Upper lobe of left lung (tissue), 6 donors: ENCODE data around the gene DNAJC1. TPM values are rescaled to one million over a fixed set of nuclear protein-coding genes. Genes with fewer than 3 reads are reported as not detected.

Experiments used
- ATAC-seq, 2 donors: fragments of 200-7000 bp; cut with Tn5 transposase; one replicate each; pipeline ENCODE4 v1.9.1; 2022; ENCODE audit warnings: mild to moderate bottlenecking in 2 of 2, moderate library complexity in 2 of 2; ENCODE audit not compliant: low FRiP score in 2 of 2
- DNase-seq, 2 donors: peaks; one replicate each; pipeline ENCODE4 v3.0.0-alpha.2; 2019 to 2020
- H3K27ac ChIP-seq, 4 donors: fragments of 200-600 bp; sonication (generic); one replicate each; pipeline ENCODE4 v1.5.1; 2016 to 2019
- H3K27me3 ChIP-seq, 4 donors: fragments of 200-600 bp; sonication (generic); one replicate each; pipeline ENCODE4 v1.5.1; 2017 to 2019
- H3K36me3 ChIP-seq, 4 donors: fragments of 200-600 bp; sonication (generic); one replicate each; pipeline ENCODE4 v1.5.1; 2016 to 2019
- H3K4me1 ChIP-seq, 4 donors: fragments of 200-600 bp; sonication (generic); one replicate each; pipeline ENCODE4 v1.5.1; 2018 to 2019
- H3K4me3 ChIP-seq, 4 donors: fragments of 200-600 bp; sonication (generic); one replicate each; pipeline ENCODE4 v1.5.1; 2017 to 2019; ENCODE audit warnings: mild to moderate bottlenecking in 2 of 4, moderate library complexity in 1 of 4
- H3K9me3 ChIP-seq, 4 donors: fragments of 200-600 bp; sonication (generic); one replicate each; pipeline ENCODE4 v1.5.1; 2018 to 2019
- EP300 ChIP-seq, 4 donors: sonication (generic); formaldehyde crosslinking; IDR thresholded peaks; one replicate each; pipeline ENCODE4 v1.5.1; 2017; ENCODE audit warnings: antibody characterized with exemption in 4 of 4, control low read depth in 2 of 4
- POLR2A ChIP-seq, 4 donors: fragments of 450-650 bp; IDR thresholded peaks; one replicate each; pipeline ENCODE4 v1.5.1; 2016 to 2017; ENCODE audit warnings: antibody characterized with exemption in 4 of 4, mild to moderate bottlenecking in 2 of 4
- POLR2AphosphoS5 ChIP-seq, 2 donors: sonication (generic); formaldehyde crosslinking; IDR thresholded peaks; one replicate each; pipeline ENCODE4 v1.5.1; 2017; ENCODE audit warnings: antibody characterized with exemption in 2 of 2
- WGBS, 2 donors: methylation state at CpG; one replicate each; pipeline ENCODE4 v1.1.5; 2017 to 2018; 5-methylcytosine and 5-hydroxymethylcytosine counted together
- total RNA-seq, 6 donors: library from RNA; depleted of rRNA in 4 of 6; stranded (reverse); fragments of >200 nt in 4 of 6; gene quantifications; one replicate each; pipeline versions ENCODE4 v1.1.0 to v1.2.1, GENCODE V29; 2016 to 2021
- TF ChIP-seq, protein P1 (sequence below), 6 experiments: fragments of 450-650 bp in 4 of 6; fragments of 200-600 bp in 2 of 6; sonication (generic) in 2 of 6; IDR thresholded peaks; one replicate each; pipeline ENCODE4 v1.5.1; 2016 to 2019; ENCODE audit warnings: antibody characterized with exemption in 6 of 6
- donor health status: DM: no; HTN: no; CAD: no; lungs with moderate emphysema.
- donor health status: DM: no; HTN: yes; CAD: no; lungs with severe emphysema.

Gene DNAJC1
- total RNA-seq, 6 donors from 2014 or later = 30.8 to 106 (median 74.1) TPM

DNA sequence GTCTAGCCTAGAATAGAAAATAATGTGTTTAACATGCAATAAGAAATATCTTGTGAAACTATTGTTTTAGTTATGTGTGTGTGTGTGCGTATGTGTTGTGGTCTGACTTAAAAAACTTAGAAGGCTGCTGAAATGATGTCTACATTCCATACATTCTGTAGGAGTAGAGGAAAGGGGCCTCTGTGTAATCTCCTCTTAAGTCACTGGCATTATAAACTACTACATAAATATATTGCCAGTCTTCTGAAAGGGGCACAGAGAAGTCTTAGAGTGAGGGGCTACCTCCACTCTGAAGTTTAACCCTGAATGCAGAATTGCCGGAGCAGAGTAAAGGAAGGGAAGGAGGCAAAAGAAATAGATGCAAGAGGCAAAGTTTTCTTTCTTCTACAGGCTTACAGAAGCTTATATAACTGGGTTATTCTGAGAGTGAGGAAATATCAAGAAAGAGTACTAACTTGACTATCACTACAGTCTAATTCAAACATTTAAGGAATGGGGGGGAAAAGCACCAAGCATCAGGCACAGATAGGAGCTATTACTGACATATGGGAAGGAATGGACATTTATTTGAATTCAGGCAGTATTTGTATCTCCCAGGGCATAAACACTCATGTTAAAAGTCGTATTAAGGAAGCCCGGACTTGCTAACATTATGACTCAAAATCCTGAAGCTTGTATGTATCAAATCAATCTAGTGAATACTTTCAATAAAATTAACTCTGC is 75.7 kb downstream of the DNAJC1 start:
- no peak for TF ChIP-seq EP300 (IDR thresholded peaks at IDR 0.05)
- no peak for TF ChIP-seq POLR2AphosphoS5 (IDR thresholded peaks at IDR 0.05)
- TF ChIP-seq, protein P1, sequence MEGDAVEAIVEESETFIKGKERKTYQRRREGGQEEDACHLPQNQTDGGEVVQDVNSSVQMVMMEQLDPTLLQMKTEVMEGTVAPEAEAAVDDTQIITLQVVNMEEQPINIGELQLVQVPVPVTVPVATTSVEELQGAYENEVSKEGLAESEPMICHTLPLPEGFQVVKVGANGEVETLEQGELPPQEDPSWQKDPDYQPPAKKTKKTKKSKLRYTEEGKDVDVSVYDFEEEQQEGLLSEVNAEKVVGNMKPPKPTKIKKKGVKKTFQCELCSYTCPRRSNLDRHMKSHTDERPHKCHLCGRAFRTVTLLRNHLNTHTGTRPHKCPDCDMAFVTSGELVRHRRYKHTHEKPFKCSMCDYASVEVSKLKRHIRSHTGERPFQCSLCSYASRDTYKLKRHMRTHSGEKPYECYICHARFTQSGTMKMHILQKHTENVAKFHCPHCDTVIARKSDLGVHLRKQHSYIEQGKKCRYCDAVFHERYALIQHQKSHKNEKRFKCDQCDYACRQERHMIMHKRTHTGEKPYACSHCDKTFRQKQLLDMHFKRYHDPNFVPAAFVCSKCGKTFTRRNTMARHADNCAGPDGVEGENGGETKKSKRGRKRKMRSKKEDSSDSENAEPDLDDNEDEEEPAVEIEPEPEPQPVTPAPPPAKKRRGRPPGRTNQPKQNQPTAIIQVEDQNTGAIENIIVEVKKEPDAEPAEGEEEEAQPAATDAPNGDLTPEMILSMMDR (IDR thresholded peaks at IDR 0.05) = no peak
- TF ChIP-seq POLR2A (IDR thresholded peaks at IDR 0.05) = no peak
- H3K27ac ChIP-seq = no peak overlapping the region
- ATAC-seq (no peak), DNase-seq (no peak)
- no peaks in the 10 kb centered on the region for H3K9me3 ChIP-seq
- H3K4me1 ChIP-seq = peaks cover 2 to 18% (median 5%) of the 10 kb centered on the region in 4 donors
- H3K27me3 ChIP-seq = no peaks in the 10 kb centered on the region
- no peaks in the 10 kb centered on the region for H3K36me3 ChIP-seq
- no peak overlapping the region for H3K4me3 ChIP-seq
- 84 to 85% methylated on average over 4 of the region's 4 CpGs for WGBS, 2 donors

GRCh38 chr10:21926949-21927348 is 76.6 kb downstream of the DNAJC1 start:
- Histone ChIP-seq H3K9me3 (no peaks in the 10 kb centered on the region), H3K4me1 (peaks cover 2 to 14% (median 3%) of the 10 kb centered on the region in 4 donors), H3K4me3 (no peak overlapping the region), H3K27ac (no peak overlapping the region), H3K36me3 (no peaks in the 10 kb centered on the region), H3K27me3 (no peaks in the 10 kb centered on the region)
- TF ChIP-seq POLR2A (IDR thresholded peaks at IDR 0.05) = no peak
- TF ChIP-seq POLR2AphosphoS5 (IDR thresholded peaks at IDR 0.05) = no peak
- TF ChIP-seq, protein P1 (IDR thresholded peaks at IDR 0.05) = no peak
- WGBS, 2 donors = 57% methylated on average over 2 of the region's 2 CpGs
- peak in 1 of 2 donors; percentile 24 for DNase-seq
- peak in 1 of 2 donors; percentile 56 for ATAC-seq

- Histone ChIP-seq H3K4me3 (no peak overlapping the region), H3K27me3 (no peaks in the 10 kb centered on the region), H3K4me1 (peaks cover 2 to 13% (median 3%) of the 10 kb centered on the region in 4 donors), H3K9me3 (no peaks in the 10 kb centered on the region), H3K27ac (no peak overlapping the region), H3K36me3 (no peaks in the 10 kb centered on the region)
- DNase-seq = no peak
- no peak for ATAC-seq
- TF ChIP-seq, protein P1 (IDR thresholded peaks at IDR 0.05) = no peak
- TF ChIP-seq EP300 (IDR thresholded peaks at IDR 0.05) = no peak
- TF ChIP-seq POLR2AphosphoS5 (IDR thresholded peaks at IDR 0.05) = no peak
- TF ChIP-seq POLR2A (IDR thresholded peaks at IDR 0.05) = no peak
Observed at GRCh38 chr10:21926358-21926925, 77.1 kb downstream of the DNAJC1 start.

DNA sequence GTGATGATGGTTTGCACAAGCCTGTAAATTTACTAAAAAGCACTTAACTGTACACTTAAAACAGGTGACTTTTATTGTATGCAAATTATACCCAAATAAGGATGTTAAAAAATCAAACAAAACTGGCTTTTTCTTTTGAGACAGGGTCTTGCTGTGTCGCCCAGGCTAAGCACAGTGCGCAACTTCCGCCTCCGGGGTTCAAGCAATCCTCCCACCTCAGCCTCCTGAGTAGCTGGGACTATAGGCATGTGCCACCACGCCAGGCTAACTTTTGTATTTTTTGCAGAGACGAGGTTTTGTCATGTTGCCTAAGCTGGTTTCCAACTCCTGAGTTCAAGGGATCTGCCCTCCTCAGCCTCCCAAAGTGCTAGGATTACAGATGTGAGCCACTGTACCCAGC is 77.7 kb downstream of the DNAJC1 start:
- H3K27me3 ChIP-seq = no peaks in the 10 kb centered on the region
- H3K4me1 ChIP-seq = peaks cover 2 to 13% (median 3%) of the 10 kb centered on the region in 4 donors
- DNase-seq (no peak), ATAC-seq (no peak)
- H3K4me3 ChIP-seq = no peak overlapping the region
- WGBS, 2 donors = 95% methylated on average over 6 of the region's 6 CpGs
- H3K36me3 ChIP-seq = no peaks in the 10 kb centered on the region
- no peaks in the 10 kb centered on the region for H3K9me3 ChIP-seq
- no peak overlapping the region for H3K27ac ChIP-seq
- TF ChIP-seq POLR2AphosphoS5 (IDR thresholded peaks at IDR 0.05) (no peak), EP300 (IDR thresholded peaks at IDR 0.05) (no peak), POLR2A (IDR thresholded peaks at IDR 0.05) (no peak)
- TF ChIP-seq, protein P1 (IDR thresholded peaks at IDR 0.05) = no peak

DNA sequence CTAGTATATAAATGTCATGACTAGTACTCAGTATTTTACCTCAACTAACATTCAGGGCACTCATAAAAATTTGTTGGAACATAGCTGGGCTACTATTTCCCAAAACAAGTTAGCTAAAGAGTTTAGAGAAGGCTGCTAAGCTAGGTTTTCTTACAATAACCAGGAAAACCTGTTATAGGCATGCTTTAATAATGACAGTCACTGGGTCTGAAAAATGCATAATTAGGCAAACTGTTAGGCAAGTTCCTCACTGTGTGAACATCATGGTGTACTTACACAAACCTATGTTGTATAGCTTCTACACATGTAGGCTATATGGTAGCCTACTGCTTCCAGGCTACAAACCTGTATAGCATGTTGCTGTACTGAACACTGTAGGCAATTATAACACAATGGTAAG is 79.0 kb downstream of the DNAJC1 start:
- Histone ChIP-seq H3K27ac (no peak overlapping the region), H3K36me3 (no peaks in the 10 kb centered on the region), H3K4me3 (no peak overlapping the region), H3K9me3 (no peaks in the 10 kb centered on the region), H3K27me3 (no peaks in the 10 kb centered on the region), H3K4me1 (peaks cover 2 to 8% (median 3%) of the 10 kb centered on the region in 4 donors)
- TF ChIP-seq POLR2AphosphoS5 (IDR thresholded peaks at IDR 0.05) (no peak), EP300 (IDR thresholded peaks at IDR 0.05) (no peak), POLR2A (IDR thresholded peaks at IDR 0.05) (no peak)
- TF ChIP-seq, protein P1 (IDR thresholded peaks at IDR 0.05) = no peak
- DNase-seq (no peak), ATAC-seq (no peak)
